GM18873 (cell line): ENCODE data around the gene PARD3B.

Experiments
- ATAC-seq: cut with Tn5 transposase; IDR thresholded peaks from one replicate; pipeline ENCODE4 v1.9.1; 2021; ENCODE audit warnings: mild to moderate bottlenecking, moderate library complexity, moderate number of reproducible peaks; ENCODE audit not compliant: unreplicated experiment, low FRiP score

PARD3B gene

DNA sequence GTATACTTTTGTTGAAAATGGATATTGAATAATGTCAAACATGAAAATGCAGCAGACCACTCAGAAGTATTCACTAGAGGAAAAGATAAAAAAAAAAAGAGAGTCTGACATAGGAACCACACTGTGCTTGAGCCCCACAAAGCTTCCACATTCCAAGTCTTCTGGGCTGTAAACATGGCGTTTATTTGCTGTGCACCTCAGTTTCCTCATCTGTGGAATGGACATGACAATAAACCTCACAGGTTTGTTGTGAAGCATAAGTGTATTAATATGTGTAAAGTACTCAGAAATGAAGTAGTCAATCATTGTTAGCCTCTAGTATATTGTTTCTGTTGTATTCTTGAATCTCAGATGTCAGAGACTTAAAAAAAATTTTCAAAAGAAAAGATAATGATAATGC is 611.2 kb downstream of the PARD3B start:
- ATAC-seq: no peak

- ATAC-seq: no peak
These were observed 613.1 kb downstream of the PARD3B start for GRCh38 chr2:205158404-205158803.

DNA sequence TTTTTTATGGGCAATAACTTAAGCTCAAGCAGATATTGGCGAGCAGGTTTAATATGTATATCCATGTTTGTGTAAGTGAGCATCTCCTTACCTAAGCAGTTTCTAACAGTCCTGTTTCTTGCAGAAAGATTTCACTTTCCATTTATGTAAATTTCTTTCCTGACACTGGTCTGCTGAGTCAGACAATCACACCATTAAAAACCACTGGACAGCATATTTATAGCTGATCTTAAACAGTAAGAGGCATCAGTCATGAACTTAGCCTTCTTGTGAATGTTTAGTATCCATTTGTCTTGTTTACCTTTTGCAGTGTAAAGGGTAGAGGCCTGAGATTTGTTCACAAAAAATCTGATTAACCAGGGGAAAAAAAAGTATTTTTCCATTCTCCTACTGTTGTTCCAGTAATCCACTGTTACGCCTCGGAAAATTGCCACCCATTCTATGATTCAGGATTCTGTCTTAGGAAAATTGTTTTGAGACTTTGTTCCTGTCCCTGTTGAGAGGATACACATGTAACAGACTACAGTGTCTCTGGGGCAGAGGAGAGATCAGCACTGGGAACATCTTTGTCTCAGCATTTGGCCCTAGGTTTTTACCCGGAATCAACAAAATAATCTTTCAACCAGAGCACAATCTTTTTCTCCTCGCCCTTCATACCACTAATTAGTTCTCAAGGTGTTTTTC is 616.0 kb downstream of the PARD3B start:
- ATAC-seq: no peak

DNA sequence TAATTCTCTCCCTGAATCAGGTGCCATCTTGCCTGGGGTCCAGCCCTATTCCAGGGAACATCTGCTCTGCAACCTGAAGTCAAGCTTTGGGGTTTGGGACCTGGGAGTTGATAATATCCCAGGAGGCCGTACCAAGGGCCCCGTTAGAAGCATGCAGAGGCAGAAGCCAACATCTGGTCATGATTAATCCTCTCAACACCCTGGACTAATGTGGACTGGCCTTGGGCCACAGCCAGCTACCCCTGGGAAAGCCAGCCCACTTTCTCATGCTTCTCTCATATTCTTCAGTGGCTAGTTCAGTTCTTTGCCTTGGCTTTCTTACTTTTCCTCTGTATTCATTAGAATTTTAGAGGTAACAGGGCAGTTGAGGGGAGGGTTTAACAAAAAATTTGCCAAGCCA is 621.5 kb downstream of the PARD3B start:
- ATAC-seq: no peak

- no peak for ATAC-seq
These were observed 623.7 kb downstream of the PARD3B start for GRCh38 chr2:205169012-205169411.

DNA sequence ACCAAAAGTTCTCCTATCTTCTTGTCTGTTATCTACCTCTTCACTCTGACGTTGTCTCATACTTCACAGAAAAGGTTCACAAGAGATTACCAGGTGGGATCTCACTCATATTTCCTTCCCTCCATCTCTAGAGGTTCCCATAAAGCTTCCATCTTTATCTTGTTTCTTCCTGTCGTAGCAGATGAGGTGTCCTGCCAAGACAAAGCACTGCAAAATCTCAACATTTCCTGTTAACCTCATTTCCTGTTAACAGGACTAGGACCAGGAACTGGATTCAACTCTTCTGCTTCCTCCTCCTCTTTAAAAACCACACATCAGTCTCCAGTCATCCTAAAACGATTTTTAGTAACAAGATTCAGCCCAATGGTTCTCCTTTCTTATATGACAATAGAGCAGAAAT is 624.2 kb downstream of the PARD3B start:
- no peak for ATAC-seq

GRCh38 chr2:205170399-205170798 is 625.1 kb downstream of the PARD3B start:
- ATAC-seq: no peak

DNA sequence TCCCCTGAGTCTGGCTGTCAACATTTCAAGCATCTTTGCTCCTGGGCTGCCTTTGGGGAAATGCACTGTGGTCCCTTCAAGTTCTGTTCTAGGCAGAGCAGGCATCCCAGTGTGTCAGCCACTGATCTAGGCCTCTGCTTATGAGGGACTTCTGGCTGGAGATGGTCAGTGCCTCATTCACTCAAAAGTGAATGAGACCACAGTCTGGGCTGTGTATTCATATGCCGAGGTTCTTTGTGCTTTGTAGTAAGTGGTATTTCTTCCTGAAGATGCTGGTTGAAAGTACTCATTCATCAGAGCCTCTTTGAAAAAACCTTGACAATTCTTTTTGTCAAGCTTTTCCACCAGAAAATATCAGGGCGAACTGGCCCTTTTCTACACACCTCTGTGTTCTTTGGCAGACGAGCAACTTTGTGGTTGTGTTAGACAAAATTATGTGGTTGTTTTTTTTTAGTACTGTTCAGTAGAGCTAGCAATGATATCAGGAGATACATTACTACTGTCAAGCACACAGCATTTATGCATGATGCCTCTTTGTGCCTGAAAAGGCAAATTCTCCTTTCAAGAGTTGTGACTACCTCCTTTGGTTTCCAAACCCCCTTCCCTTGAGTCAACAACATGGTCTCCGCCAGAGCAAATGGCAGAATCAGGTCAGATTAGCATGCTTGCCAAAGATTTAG is 626.1 kb downstream of the PARD3B start:
- no peak for ATAC-seq

GRCh38 chr2:205175831-205176230 is 630.6 kb downstream of the PARD3B start:
- no peak for ATAC-seq

DNA sequence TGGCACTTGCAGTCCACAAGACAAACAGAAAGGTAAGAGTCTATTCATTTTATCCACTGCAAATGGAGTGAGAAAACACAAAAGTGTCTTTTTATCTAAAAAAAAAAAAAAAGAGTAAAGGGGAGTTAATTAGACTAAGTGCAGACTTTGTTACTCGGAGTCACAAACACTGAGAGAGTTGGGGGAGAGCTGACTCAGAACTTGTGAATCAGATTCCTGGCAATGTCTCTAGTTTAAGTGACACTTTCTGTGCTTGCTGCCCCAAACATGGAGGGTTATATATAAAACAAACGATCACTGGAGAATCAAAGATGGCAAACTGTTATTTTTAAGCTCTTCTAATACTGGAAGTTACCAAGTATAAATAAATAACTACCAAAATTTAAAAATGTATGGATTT is 631.3 kb downstream of the PARD3B start:
- no peak for ATAC-seq

DNA sequence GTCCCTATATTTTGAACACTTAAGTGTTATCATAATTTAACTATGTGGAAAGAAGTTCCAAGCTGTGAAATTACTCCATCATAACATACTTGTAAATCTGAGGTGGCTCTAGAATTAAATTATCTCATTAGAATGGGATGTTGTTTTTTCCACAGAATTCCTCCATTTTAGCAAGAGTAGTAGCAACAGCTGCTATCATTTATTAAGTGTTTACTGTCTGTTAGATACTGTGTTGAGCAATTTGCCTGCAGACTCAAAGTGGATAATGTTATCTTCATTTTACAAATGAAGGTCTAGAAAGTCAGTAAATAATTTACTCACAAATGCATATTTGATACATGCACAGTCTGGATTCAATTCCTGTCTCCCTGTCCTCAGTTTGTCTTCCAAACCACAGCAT is 632.3 kb downstream of the PARD3B start:
- ATAC-seq: no peak

DNA sequence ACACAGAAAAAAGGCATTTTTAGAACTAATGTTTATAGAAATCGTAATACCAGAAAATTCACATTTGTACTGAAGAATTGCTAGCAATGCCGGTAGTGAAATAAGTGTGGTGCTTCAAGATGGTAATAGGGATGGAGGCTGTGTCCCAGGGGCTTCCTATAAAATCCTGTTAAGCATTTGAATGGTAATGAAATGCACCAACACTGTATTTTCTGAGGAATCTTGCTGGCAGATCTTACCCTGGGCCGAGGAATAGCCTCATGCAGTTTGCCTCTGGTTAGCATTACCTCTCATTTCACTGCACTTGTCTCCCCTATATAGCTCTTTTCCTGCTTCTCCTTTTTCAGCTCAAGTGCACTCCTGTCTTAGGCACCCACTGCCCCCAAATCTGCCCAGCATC is 635.5 kb downstream of the PARD3B start:
- no peak for ATAC-seq

- ATAC-seq: no peak
These were observed 642.5 kb downstream of the PARD3B start for GRCh38 chr2:205187731-205188130.

GRCh38 chr2:205188239-205189138 is 643.2 kb downstream of the PARD3B start:
- ATAC-seq: no peak

GRCh38 chr2:205189301-205189700 is 644.0 kb downstream of the PARD3B start:
- ATAC-seq: no peak

DNA sequence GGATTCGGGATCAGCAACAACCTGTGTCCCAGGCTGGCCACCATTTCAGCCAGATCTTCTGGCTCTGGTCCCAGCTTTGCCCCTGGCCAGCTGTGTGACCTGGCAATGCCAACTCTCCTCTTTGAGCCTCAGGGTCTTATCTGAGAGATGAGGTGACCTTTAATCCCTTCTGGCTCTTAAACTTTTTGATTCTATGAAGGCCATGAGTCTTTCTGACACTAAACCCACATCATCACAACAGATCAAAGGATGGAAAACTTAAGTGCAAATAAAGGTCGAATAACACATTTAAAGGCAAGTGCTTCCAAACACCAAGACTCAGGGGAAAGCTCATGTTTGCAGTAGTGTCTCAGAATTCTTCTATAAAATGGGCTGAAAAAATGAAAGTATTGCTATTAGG is 645.3 kb downstream of the PARD3B start:
- no peak for ATAC-seq

- ATAC-seq: no peak
These were observed 648.0 kb downstream of the PARD3B start for GRCh38 chr2:205193125-205193835.

GRCh38 chr2:205193836-205194228 is 648.6 kb downstream of the PARD3B start:
- ATAC-seq: no peak

GRCh38 chr2:205197468-205198139 is 652.3 kb downstream of the PARD3B start:
- no peak for ATAC-seq

- no peak for ATAC-seq
These were observed 652.9 kb downstream of the PARD3B start for GRCh38 chr2:205198140-205198525.
